ENCODE data around the gene SERPINB3.
"Not testable (repeated sequence)": the region's sequence is repeated elsewhere in the genome, so short reads cannot be mapped to it uniquely, and the experiment has no call there.

The SERPINB3 gene

DNA sequence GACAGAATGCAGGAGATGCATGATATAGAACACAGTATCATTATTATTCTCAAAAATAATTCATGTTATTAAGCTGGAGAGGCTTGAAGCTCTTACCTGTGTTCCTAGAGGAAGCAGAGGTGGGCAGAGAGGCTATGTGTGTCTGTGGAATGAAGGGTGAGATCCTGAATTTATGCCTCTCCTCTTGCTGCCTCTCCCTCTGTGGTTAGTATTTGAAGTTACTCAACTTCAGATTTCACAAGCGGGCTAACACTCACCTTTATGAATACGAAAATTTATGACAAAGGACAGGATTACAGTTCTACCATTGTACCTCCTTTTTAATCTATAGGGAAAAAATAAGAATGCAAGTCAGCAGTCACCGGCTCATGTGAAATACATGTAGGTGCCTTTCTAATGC is at the start of gene SERPINB3:
Gene SERPINB3 (minus strand): TSS at position 144 of the 400 bp plus-strand sequence. CDS start 677 bp downstream, outside the sequence.
- DNase-seq = not testable (repeated sequence)

DNA sequence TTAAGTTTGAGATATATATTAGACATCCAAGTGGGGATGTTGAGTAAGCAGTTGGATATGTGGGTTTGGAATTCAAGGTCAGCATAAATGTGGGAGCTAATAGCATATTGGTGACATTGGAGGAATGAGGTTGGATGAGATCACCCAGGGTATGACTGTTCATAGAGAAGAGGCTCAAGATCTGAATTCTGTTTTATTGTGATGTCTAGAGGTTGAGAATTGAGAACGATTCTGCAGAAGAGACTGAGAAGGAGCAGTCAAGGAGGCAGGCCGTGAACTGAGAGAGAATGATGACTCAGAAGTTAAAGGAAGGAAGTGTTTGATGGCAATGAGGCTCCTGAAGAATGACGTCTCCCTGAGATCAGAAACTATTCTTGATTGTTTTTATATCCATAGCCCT is 47.0 kb upstream of the SERPINB3 start:
- no peak for DNase-seq

DNA sequence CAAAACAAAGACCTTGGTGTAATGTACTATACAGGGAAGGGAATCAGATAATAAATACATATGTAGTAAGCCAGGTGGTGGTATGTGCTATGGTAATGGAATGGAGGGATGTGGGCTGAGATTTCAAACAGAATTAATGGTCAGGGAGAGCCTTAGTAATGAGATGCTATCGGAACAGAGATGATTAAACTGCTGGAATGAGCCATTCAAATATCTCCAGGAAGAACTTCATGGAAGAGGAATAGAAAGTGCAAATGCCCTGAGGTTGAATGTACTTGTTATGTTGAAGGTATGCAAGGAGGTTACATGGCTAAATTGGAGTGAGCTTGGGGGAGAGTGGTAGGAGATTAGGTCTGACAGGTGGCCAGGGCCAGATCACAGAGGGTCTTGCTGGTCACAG is 46.1 kb upstream of the SERPINB3 start:
- no peak for DNase-seq

DNA sequence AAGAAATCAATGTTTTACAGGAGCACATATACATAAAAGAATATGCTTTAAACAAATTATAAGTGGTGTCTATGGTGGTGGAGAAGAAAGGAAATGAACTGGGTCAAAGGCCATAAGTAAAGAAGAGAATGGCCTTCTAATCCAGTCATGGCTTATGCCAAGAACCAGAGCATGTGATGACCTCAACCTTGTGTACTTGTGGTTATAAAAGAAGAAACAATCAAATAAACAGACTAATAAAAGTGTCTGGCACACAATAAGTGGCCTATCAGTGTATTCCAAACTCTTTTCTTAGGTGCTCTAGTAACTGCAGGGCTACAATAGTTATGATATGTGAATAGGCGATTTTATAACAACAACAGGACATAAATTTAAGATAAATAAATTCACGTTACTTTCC is 43.7 kb upstream of the SERPINB3 start:
- no peak for DNase-seq

DNA sequence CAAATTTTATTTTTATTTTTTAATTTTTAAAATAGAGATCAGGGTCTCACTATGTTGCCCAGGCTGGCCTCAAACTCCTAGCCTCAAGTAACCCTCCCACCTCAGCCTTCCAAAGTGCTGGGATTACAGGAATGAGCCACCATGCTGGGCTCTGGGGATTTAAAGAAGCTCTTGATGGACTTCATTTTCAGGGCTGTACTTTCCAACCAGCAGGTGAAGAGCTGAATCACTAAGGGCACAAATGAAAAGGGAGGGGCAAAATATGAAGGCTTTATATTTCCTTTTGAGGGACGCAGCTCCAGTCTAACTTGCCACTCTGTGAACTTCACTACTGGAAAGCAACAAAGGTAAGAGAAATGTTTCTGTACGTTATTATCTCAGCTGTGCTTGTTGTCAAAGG is 41.0 kb upstream of the SERPINB3 start, which contains the start of gene SERPINB11:
Gene SERPINB11 (plus strand): TSS at position 301 of the 400 bp plus-strand sequence. CDS start 7,234 bp downstream, outside the sequence.
- DNase-seq = no peak

DNA sequence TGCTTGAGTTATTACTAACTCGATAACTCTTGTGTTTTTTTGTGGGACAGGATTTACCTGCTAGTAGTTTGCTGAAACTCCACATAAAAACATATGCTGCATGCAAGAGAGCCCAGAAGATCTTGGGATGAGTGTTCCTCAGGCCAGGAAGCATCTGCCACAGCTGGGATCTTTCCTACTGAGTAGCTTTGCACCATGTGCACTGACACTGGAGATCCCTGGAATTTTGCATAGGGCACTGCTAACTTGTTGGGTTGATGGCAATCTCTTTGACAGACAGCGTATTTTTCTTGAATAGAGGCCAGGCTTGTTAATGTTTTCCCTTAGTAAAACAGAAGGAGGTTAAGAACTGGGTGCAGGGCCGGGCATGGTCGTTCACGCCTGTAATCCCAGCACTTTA is 40.3 kb upstream of the SERPINB3 start:
- DNase-seq = no peak

DNA sequence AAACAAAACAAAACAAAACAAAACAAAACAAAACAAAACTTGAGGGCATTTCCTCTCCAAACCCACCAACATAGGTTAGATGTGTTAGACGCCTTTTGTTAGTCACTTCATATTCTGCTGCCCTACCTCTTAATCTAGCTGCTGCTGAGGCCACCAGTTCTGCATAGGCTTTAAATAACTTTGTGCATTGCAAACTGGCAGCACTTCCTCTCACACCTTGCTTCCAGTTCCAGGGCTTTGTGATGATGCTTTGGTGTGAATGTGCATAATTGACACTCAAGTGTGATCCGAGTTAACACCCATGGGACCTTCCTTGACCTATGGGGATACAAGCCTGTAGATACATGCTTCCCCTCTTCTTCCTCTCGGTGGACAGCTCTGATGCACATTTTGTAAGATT is 38.8 kb upstream of the SERPINB3 start:
- DNase-seq = no peak

DNA sequence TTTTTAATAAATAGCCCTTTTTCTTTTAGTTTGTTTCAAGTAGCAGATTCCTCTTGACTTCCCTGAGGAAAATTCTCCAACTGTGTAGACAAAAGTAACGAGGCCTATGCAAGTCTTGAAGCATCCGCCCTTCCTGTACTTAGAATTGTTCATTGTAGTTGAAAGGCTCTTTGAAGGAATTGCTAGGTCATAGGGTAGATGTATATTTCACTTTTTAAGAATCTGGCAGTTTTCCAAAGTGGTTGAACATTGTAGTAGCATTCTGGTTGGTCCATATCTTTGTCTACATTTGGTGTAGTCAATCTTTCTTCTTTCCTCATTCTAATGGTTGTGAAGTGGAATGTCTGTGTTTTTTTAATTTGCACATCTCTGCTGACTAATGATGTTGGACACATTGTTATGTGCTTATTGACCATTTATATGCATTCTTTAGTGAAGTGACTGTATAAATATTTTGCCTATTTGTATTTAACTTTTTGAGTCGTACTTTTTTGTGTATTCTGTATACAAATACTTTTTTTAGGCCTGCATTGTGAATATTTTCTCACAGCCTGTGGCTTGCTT is 35.5 kb upstream of the SERPINB3 start:
- no peak for DNase-seq

DNA sequence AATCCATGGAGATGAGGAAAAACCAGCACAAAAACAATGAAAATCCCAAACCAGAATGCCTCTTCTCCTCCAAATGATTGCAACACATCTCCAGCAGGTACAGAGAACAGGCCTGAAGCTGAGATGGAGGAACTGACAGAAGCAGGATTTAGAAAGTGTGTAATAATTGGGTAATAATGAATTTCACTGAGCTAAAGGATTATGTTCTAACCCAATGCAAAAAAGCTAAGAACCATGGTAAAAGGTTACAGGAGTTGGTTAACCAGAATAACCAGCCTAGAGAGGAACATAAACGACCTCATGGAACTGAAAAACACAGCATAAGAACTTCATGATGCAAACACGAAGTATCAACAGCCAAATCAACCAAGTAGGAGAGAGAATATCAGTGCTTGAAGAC is 27.4 kb upstream of the SERPINB3 start:
- DNase-seq = no peak

DNA sequence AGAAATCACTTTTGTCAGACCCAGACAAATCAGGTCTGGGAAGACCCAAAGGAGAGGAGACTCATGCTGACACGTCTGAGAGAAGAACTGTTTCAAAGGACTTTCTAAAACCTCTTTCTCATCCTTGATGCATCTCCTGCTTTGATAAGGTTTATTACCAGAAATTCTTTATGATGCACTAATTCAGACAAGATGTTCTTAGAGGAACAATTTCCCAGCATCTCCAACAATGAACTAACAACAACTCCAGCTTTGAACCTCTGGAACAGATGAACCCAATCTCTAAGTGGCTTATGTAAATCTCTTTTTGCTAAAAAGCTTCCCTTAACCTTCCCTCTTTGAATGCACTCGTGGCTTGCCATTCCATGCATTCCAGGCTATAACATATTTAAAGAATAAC is 25.2 kb upstream of the SERPINB3 start:
- no peak for DNase-seq

DNA sequence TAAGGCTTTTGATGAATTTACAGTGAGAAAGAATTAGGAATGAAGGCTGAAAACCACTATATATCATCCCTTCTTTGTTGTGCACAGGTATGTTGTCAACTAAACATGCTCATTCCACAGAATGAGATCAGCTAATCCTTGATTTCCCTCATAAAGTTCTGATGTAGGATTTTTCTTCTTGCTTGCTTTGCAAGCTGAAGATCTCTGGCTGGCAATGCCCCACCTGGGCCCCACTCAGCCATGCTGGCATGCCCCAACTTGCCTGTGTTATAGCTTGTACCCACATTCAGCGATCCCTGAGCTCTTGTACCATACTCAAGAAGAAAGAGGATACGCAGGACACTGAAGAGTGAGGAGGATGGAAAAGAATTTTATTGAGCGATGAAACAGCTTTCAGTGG is 23.0 kb upstream of the SERPINB3 start:
- no peak for DNase-seq

DNA sequence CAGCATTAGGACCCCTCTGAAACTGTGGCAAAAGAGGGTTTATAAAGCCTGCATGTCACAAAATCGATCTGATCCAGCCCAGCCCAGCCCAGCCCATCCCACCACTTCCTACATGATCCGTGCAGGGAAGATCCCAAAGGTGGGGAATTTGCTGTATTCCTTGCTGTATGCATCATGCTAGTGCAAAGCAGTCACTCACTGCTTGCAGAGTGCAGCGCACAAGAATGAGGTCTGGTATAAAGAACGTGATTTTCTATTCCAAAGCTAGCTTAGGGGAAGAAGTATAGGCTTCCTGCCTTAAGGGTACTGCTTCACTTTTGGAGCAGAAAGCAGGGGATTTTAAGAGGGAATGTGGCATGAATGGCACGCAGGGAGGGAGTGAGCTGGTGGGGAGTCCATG is 22.2 kb upstream of the SERPINB3 start:
- DNase-seq = no peak

DNA sequence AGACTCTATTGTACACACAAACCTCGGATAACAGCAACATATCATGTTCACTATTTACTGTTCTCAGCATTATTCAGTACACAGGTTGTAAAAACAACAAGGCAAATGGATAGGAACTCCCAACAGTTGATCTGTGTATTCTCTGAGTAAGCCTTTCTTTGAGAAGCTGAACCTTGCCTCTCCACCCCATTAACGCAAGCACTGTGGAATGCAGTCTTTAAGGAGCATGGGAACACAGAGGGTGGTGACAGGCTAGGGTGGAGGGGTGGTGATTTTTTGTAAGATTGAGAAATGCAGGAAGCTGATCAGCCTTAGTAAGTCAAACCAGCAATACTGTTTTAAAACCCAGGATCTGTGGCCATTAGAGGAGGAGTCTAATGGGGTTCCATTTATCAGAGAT is 21.5 kb upstream of the SERPINB3 start:
- no peak for DNase-seq

DNA sequence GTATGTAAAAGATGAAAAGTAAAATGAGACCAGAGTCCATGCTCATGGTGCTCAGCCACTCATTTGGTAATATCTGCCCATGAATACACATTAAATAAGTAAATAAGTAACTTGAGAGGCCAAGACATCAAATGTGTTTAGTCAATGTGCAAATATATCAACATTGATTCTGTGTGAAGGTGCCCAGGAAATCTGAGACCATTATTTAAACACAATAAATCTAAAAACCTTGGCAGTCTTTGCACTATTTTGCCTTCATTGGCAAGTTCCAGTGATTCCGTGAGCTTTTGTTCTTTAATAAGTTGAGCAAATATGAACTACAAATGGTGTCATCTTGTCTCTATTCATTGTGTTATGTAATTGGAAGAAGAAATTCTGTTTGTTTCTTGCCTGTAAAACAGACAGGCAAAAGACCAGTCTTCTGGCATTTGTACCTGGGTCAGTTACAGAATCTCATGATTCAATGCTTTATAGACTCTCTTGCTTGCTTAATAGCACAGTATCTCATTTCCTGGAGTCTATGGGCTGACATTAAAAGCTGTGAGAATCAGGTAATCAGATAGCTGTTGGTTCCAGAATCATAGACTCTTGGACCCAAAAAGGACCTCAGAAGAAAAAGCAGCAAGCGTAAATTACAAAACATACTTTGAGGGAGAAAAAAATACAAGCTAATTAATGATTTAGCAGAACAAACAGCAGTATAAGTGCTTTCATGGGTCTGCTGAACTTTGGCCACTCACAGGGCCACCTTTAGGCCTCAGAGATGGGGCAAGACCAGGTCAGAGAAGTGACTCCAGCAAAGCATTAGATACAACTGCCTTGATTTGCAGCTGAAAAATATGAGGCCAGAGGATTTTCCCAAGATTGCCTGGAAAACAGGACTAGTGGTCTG is 20.0 kb upstream of the SERPINB3 start:
- DNase-seq = no peak

DNA sequence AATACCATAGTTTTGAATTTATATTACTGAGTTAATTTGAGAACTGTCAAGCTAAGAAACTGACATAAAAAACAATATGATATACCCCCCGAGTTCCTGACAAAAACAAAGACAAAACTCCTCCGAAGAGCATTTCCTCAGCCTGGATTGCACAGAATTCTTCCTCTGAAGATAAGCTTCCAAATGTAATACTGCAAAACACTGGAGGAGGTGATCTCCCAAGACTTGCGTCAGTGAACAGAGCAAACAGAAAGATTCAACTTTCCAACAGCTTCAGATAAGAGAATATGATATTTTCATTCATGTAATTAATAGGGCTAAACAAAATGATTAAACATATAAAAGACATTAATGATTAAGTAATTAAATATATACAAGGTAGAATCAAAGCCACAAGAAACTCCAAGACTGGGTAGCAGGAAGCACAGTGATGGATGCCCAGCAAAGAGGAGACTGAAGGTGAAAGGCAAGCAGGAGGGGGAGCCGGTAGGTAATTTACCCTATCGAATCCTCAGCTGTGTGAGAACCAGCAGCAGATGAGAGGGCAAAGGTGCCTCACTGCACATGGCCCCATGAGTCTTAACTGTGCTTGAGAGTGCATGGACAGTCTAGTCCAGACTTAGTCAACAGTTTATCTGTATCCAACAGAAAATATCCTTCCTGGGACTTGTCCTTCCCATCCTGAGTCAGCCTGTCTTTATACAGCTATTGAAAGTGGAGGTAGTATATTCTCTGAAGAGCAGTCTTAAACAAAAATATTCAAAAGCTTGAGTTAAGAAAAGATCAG is 18.3 kb upstream of the SERPINB3 start:
- DNase-seq = no peak

DNA sequence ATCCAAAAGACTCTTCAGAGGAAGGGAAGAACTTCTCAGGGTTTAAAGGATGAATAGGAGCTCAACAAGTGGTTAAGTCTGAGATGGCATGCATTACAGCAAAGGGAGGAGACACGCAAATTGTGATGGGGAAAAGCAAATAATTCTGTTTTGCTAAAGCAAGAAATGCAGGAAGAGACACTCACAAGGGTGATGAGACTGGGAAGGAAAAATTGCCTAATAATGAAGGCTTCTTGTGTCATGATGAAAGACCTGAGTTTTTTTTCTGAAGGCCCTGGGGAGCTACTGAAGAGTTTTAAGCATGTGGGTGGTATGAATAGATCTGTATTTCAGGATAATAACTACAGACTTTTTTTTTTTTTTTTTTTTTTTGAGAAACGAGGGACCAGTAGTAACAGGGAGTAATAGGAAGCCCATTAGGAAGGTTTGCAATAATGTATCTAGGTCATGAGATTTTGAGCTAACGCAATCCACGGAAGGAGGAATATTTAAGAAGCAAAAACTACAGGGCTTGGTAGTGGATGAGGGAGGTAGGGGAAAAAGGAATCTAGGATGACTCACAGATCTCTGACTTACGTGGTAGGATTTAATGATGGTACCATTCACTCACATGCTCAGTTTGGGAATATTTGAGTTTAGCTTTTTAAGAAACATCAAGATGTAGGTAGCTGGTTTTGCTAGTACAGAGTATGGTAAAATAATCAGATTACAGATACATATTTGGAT is 16.0 kb upstream of the SERPINB3 start:
- no peak for DNase-seq

DNA sequence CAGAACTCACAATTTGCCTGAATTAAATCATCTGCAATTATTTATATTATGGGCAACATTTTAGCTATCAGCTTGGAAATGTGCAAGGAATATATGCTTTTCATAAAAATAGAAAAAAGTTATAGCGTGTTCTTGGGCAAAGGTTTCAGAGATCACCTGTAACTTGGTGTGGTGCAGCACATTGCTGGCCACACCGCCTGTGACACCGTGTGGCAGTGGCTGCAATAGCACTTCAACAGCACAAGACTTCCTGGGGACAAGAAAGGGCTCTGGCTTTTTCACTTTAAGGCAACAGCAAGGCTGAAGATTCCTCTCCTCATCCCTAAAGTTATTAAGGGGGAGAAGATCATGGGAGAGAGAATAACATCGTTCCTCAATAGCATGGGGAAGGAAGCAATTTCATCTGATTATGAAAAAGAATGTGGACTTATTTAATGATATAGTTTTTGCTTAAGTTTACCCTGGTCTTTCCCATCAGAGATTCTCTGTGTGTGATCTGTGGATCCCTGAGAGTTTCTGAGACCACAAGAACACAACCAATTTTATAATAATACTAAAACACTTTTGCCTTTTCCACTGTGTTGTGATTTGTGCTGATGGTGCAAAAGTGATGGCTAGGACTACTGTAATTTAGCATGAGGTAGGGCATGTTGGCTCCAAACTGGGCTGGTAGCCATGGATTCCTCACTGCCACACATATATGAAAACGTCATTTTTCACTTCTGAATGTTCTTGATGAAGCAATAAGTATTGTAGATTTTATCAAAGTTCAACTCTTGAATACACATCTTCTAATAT is 15.0 kb upstream of the SERPINB3 start:
- DNase-seq = no peak

DNA sequence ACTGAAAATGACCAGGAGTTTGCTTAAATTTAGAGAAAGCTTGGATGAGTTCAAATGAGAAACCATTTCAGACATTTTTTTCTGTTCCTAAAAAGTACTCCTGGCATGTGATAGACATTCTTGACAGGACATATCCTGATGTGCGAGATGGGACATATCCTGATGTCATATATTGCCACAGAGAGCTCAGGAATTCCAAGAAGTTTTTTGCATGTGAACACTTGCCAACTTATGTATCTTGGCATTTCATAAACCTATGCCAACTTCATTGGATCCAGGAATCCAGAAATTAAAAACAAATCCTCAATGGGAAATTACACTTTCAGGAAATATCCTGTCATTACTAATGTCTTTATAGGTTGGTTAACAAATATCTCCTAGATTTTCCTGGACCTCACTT is 2.9 kb upstream of the SERPINB3 start:
- no peak for DNase-seq

DNA sequence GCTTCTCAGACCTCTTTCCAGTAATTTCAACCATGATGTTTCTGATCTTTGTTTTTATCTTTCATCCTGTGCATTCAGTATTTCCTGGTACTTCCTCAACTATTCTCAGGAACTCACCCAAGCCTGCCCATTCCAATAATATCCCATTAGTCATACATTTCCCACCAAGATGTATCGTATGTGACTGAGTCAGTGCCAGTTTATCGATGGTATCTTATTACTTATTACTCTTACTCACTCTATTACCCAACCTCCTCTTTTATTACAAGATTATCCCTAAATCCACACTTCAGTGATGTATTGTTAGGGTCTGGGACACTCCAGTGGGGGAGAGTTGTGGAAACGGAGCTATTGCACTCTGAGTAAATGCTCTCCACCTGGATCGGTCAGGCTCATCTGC is 2.8 kb downstream of the SERPINB3 start:
- DNase-seq = not testable (repeated sequence)

DNA sequence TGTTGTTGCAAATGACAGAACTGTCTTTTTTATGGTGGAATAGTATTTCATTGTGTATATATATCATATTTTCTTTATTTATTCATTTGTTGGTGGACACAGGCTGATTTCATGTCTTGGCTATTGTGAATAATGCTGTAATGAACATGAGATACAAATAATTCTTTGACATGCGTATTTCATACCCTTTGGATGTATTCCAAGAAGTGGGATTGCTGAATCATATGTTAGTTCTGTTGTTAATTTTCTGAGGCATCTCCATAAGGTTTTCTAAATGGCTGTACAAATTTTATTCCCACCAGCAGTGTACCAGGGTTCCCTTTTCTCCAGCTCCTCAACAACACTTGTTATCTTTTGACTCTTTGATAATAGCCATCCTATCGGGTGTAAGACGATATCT is 11.4 kb downstream of the SERPINB3 start:
- not testable (repeated sequence) for DNase-seq

DNA sequence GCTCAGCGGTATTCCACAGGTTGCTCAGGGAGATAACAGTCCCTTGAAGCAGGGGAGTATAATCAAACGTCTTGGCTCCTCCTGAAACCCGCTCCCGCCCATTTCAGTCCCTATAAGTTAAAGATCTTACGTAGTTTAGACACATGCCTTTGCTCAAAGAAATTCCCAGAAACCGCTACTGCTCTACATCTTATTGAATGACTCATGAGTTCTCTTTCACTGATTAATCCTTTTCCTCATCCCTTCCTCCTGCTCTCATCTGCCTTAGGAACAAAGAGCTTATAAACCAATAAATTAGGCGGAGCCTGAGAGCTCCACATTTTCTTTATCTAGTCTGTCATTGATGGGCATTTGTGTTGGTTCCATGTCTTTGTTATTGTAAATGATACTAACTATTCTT is 13.5 kb downstream of the SERPINB3 start:
- DNase-seq = no peak

DNA sequence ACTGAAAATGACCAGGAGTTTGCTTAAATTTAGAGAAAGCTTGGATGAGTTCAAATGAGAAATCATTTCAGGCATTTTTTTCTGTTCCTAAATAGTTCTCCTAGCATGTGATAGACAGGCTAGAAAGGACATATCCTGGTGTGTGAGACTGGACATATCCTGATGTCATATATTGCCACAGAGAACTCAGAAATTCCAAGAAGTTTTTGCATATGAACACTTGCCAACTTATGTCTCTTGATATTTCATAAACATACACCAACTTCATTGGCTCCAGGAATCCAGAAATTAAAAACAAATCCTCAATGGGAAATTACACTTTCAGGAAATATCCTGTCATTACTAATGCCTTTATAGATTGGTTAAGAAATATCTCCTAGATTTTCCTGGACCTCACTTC is 14.8 kb downstream of the SERPINB3 start:
- DNase-seq = no peak

Measured in CD4-positive, alpha-beta T cell treated with Interleukin-15 for 1 hour (primary cell).